T-helper 2 cell treated with Interferon-gamma antibody and Interleukin-4, amounts not matched to agents 5 μg/mL and 100 μg/mL, for 36 hours (primary cell): ENCODE results near the gene RAP2B.
A peak's percentile ranks its signal among the peaks of the same experiment; 100 is the strongest.
"Not testable (repeated sequence)": the region's sequence is repeated elsewhere in the genome, so short reads cannot be mapped to it uniquely, and the experiment has no call there.

Experiments
- DNase-seq: peaks from one replicate; pipeline ENCODE4 v3.0.0; 2021; ENCODE audit warnings: low spot score
- H3K27ac Mint-ChIP-seq: one replicate; pipeline ENCODE4 v1.8.0; 2021; ENCODE audit warnings: mild to moderate bottlenecking, mixed read lengths
- H3K27me3 Mint-ChIP-seq: one replicate; pipeline ENCODE4 v1.8.0; 2021; ENCODE audit warnings: low read depth, mixed read lengths
- H3K36me3 Mint-ChIP-seq: one replicate; pipeline ENCODE4 v1.8.0; 2021; ENCODE audit warnings: low read depth, mixed read lengths
- H3K4me1 Mint-ChIP-seq: one replicate; pipeline ENCODE4 v1.8.0; 2021; ENCODE audit warnings: low read depth, mixed read lengths
- H3K4me3 Mint-ChIP-seq: one replicate; pipeline ENCODE4 v1.8.0; 2022; ENCODE audit warnings: mild to moderate bottlenecking, moderate library complexity, mixed read lengths
- H3K9me3 Mint-ChIP-seq: one replicate; pipeline ENCODE4 v1.8.0; 2021; ENCODE audit warnings: mixed read lengths

The RAP2B gene

DNA sequence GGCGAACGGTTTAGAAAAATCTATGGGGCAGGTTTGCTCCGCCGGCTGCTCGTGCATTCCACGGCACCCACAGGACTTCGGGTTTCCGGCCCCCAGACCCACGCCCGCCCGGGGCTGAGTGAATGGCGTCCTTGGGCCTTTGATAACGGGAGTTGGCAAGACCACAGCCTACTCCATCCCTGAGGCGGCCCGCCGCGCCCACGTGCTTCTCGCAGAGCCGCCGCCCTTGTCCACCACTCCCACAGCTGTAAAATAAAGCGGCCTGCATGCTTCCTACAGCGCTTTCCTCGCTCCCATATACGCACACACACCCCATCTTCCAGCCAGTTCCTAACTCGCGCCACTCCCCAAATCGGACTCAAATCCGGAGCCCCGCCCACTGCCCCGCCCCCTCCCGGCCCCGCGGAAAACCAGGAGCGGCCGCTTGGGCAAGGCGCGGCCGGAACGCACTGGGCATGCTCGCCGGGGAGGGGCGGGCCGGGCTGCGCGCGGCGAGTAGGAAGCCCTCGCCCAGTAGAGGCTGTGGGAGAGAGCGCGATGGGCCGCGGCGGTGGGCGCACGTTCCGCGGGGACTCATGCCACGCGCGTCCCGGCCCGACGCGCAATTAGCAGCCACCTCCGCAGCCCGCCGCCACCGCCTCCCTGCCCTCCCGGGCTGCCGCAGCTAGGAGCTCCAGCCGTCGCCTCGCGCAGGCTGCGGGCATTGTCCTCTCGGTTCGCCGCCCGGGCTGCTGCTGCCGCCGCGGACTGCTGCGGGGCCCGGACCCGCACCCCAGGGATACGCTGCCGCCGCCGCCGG lies at the start of gene RAP2B:
Gene RAP2B, plus strand, starts transcription at position 513 of the 799 bp plus-strand sequence. CDS start 468 bp downstream, outside the sequence.
- peak; percentile 92 for DNase-seq
- H3K27me3 Mint-ChIP-seq: no peaks in the 10 kb centered on the region
- H3K36me3 Mint-ChIP-seq: peaks cover 40% of the 10 kb centered on the region
- peaks cover 36% of the 10 kb centered on the region for H3K4me1 Mint-ChIP-seq
- no peaks in the 10 kb centered on the region for H3K9me3 Mint-ChIP-seq
- peak within 1 kb of the TSS; percentile 94 for H3K4me3 Mint-ChIP-seq
- peak within 1 kb of the TSS; percentile 98 for H3K27ac Mint-ChIP-seq

DNA sequence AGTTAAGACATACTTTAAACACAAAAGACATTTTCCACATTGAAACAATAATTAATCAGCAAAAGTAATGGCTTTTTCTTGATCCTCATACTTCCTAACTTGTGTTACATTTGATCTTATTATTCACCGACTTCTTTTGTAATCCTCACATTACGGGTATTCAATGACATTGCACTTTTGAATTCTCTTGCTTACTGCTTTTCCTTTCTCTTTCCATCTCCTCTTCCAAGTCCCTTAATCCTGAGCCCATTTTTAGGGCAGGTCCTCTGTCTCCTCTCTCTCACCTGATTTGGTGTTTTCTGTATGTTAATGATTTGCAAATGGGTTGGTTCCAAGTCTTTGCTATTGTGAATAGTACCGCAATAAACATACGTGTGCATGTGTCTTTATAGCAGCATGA lies 48.5 kb upstream of the RAP2B start:
- Mint-ChIP-seq H3K4me1 (no peaks in the 10 kb centered on the region), H3K27ac (no peak overlapping the region), H3K36me3 (no peaks in the 10 kb centered on the region), H3K9me3 (no peaks in the 10 kb centered on the region), H3K4me3 (no peak overlapping the region), H3K27me3 (peaks cover 2% of the 10 kb centered on the region)
- DNase-seq: no peak

DNA sequence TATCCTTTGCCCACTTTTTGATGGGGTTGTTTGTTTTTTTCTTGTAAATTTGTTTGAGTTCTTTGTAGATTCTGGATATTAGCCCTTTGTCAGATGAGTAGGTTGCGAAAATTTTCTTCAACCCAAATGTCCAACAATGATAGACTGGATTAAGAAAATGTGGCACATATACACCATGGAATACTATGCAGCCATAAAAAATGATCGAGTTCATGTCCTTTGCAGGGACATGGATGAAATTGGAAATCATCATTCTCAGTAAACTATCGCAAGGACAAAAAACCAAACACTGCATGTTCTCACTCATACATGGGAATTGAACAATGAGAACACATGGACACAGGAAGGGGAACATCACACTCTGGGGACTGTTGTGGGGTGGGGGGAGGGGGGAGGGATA lies 47.8 kb upstream of the RAP2B start:
- H3K4me3 Mint-ChIP-seq, DNase-seq, H3K27me3 Mint-ChIP-seq, H3K36me3 Mint-ChIP-seq, H3K27ac Mint-ChIP-seq, H3K4me1 Mint-ChIP-seq, H3K9me3 Mint-ChIP-seq: not testable (repeated sequence)

DNA sequence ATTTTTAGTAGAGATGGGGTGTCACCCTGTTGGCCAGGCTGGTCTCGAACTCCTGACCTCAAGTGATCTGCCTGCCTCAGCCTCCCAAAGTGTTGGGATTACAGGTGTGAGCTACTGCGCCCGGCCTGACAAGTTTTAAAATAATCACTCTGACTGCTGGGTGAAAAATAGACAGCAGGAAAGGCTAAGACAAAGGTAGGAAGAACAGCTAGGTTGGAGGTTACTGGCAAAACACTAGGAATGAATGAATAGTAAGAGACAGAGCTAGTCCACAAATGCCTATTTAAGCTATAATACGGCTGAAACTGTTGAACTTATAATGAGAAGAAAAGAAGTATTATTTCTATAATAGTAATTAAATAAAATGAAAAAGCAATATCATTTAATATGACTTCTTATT lies 46.7 kb upstream of the RAP2B start:
- Mint-ChIP-seq H3K9me3 (no peaks in the 10 kb centered on the region), H3K4me3 (no peak overlapping the region), H3K36me3 (no peaks in the 10 kb centered on the region), H3K27ac (no peak overlapping the region), H3K4me1 (no peaks in the 10 kb centered on the region), H3K27me3 (peaks cover 2% of the 10 kb centered on the region)
- no peak for DNase-seq

DNA sequence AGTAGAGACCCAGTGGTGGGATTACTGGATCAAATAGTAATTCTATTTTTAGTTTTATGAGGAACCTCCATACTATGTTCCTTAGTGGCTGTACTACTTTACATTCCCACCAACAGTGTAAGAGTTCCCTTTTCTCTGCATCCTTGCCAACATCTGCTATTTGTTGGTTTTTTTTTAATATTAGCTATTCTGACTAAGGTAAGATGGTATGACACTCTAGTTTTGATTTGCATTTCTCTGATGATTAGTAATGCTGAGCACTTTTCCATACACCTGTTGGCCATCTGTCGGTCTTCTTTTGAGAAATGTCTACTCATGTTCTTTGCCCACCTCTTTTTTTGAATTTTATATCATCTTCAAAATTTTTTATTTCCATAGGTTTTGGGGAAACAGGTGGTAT lies 34.2 kb upstream of the RAP2B start:
- no peak for DNase-seq
- no peak overlapping the region for H3K4me3 Mint-ChIP-seq
- H3K27me3 Mint-ChIP-seq: peaks cover 5% of the 10 kb centered on the region
- no peaks in the 10 kb centered on the region for H3K36me3 Mint-ChIP-seq
- no peak overlapping the region for H3K27ac Mint-ChIP-seq
- no peaks in the 10 kb centered on the region for H3K9me3 Mint-ChIP-seq
- H3K4me1 Mint-ChIP-seq: peaks cover 5% of the 10 kb centered on the region

DNA sequence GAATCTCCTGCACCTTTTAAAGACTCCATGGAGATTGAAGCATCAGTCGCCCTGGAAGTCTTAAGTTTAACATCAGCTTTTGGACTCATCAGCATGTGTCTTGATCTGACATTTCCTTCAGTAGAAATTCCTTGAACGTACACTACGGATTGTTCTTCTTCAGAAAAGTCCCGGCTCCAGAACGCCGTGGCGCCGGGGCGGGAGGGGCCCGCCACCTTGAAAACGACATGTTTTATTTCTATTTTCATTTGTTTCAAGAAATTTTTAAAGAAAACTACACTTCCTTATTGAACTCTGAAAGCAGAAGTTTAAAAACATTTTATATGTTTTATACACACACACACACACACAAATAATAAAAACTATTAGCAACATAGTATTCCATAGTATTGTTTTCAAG lies 32.6 kb upstream of the RAP2B start:
- Mint-ChIP-seq H3K27ac (no peak overlapping the region), H3K9me3 (no peaks in the 10 kb centered on the region), H3K36me3 (no peaks in the 10 kb centered on the region), H3K4me1 (peaks cover 5% of the 10 kb centered on the region), H3K4me3 (no peak overlapping the region), H3K27me3 (peaks cover 5% of the 10 kb centered on the region)
- DNase-seq: no peak

DNA sequence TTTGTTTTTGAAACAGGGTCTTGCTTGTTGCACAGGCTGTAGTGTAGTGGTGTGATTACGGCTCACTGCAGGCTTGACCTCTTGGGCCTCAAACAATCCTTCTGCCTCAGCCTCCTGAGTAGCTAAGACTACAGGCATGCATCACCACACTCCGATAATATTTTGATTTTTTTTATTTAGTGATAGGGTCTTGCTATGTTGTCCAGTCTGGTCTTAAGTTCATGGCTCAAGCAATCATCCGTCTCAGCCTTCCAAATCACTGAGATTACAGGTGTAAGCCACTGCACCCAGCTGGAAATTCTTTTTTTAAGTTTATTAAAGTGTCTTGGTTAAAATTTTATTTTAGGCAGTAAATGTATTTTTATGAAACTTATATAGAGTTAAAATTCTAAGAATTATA lies 32.2 kb upstream of the RAP2B start:
- Mint-ChIP-seq H3K4me3 (no peak overlapping the region), H3K9me3 (no peaks in the 10 kb centered on the region), H3K36me3 (no peaks in the 10 kb centered on the region), H3K27ac (no peak overlapping the region), H3K27me3 (peaks cover 5% of the 10 kb centered on the region), H3K4me1 (peaks cover 5% of the 10 kb centered on the region)
- no peak for DNase-seq

DNA sequence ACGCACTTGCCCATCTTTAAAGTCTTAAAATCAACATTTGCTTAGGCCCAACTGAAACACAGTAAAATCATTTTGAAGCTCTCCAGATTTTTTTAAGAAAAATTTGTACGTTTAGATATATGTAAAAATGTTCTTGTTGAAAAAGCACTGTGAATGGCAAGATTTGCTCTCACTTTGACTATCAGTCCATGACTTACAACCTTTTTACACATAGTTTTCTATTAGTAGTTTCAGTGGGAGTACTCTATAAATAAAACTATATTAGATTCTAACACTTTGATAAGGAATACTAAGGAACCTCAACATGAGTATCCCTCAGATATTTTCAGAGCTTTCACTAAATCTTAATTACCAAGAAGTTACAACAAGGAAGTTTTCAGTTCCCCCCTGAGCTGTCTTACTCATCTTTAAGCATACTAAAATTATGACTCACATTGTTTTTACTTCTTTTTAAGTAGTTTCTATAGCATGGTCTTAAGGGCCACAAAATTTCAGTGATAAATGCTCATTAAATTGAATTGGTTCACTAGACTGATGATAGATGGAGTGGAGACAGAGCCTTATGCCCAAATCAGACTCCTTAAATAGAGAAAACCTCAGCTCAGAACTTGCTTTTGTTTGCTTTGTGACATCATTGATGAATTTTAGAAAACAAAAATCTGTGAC lies 31.6 kb upstream of the RAP2B start:
- H3K4me1 Mint-ChIP-seq: peaks cover 5% of the 10 kb centered on the region
- no peak overlapping the region for H3K27ac Mint-ChIP-seq
- no peak overlapping the region for H3K4me3 Mint-ChIP-seq
- H3K27me3 Mint-ChIP-seq: peaks cover 5% of the 10 kb centered on the region
- H3K9me3 Mint-ChIP-seq: no peaks in the 10 kb centered on the region
- DNase-seq: no peak
- no peaks in the 10 kb centered on the region for H3K36me3 Mint-ChIP-seq

DNA sequence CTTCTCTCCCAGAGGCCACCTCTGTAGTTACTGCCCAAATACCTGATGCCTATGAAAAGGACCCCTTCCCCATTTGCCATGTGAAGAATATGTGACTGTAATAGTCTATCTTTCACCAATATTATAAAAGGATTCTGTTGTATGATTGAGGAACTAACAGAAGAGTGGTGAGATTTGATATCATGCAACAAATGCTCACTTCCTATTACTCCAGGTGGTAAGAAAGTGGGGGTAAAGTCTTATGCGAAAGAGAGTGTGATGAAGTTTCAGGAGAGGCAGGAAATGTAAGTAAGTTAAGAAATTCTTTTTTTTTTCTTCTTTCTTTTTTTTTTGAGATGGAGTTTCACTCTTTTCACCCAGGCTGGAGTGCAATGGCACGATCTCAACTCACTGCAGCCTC lies 24.4 kb upstream of the RAP2B start:
- no peak overlapping the region for H3K4me3 Mint-ChIP-seq
- no peak overlapping the region for H3K27ac Mint-ChIP-seq
- no peak for DNase-seq
- peaks cover 21% of the 10 kb centered on the region for H3K4me1 Mint-ChIP-seq
- H3K27me3 Mint-ChIP-seq: no peaks in the 10 kb centered on the region
- H3K9me3 Mint-ChIP-seq: no peaks in the 10 kb centered on the region
- no peaks in the 10 kb centered on the region for H3K36me3 Mint-ChIP-seq

DNA sequence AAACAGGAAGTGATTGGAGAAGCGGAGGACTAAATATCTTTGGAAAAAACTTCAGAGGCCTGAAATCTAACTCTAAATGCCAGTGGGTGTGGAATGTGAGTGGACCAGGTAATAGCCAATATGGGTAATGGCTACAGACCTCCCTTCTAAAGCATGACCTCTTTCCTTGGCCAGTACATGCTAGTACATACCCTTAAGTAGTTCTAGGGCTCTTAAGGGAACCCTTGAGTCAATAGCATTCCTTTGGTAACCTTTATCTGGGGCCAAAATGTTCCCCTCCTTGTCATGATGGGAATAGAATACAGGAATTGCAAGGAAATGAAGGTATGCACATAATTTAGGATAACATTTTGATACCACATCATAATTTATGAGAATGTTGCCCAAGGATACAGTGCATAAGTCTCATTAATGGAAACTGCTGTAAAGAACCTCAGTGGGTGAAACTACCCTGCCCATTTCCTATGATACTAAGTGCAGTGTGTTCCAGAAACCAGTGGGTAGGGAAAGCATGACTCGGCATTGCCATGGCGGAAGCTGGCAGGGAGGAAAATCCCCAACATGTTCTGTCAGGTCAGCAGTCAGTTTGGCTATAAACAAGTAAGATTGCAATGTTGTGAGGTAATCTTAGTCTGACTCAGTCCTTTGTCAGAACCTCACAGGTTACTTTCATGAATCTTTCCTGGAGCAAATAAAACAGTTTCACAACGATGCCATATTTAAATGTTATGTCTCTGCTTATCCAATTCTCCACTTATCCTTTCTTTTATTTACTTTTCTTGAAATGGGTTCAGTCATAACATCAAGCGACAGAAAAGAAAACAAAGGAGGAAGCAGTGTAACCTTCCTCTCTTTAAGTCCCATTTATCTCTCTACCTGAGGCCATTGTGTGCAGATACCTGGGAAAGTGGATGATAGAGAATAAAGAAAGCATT lies 23.5 kb upstream of the RAP2B start:
- Mint-ChIP-seq H3K4me3 (no peak overlapping the region), H3K27ac (no peak overlapping the region), H3K27me3 (no peaks in the 10 kb centered on the region)

DNA sequence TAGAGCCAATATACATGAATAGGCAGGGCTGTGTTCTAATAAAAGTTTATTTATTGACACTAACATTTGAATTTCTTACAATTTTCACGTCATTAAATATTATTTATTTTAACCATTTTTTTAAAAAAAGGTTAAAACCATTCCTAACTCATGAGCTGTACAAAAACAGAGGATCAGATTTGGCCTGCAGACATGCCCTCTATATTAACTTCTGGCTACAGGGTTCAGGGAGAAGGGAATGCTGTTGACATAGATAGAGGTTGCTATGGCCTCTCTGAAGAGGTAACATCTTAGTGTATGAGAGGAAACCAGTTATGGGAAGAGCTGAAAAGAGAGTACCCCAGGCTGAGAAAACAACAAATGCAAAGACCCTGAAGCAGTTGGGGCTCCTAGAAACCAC lies 19.1 kb upstream of the RAP2B start:
- no peaks in the 10 kb centered on the region for H3K9me3 Mint-ChIP-seq
- H3K27ac Mint-ChIP-seq: no peak overlapping the region
- DNase-seq: no peak
- no peaks in the 10 kb centered on the region for H3K27me3 Mint-ChIP-seq
- H3K4me3 Mint-ChIP-seq: no peak overlapping the region
- peaks cover 28% of the 10 kb centered on the region for H3K4me1 Mint-ChIP-seq
- no peaks in the 10 kb centered on the region for H3K36me3 Mint-ChIP-seq

More for the DNA sequence above, 23.5 kb upstream of the RAP2B start:
- peaks cover 21% of the 10 kb centered on the region for H3K4me1 Mint-ChIP-seq
- no peaks in the 10 kb centered on the region for H3K36me3 Mint-ChIP-seq
- no peaks in the 10 kb centered on the region for H3K9me3 Mint-ChIP-seq
- peak; percentile 80 for DNase-seq

DNA sequence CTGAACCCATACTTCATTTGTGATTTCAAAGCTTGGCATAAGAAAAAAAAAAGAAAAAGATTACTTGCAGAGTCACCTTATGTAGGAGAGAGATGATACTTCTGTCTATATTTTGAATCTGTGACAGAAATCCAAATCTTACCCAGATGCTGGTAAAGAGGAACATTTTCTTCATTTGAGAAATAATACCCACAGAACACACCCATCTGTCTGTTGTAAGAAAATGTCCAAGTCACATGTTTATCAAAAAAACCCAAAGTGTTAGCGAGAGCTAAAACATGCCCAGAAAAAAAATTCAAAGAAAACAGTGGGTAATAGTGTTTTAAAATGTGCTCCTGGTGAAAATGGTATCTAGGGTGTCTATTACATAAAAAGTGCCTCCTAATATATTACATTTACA lies 18.0 kb upstream of the RAP2B start:
- Mint-ChIP-seq H3K36me3 (no peaks in the 10 kb centered on the region), H3K4me3 (no peak overlapping the region), H3K4me1 (peaks cover 20% of the 10 kb centered on the region), H3K9me3 (peaks cover 4% of the 10 kb centered on the region), H3K27ac (no peak overlapping the region), H3K27me3 (no peaks in the 10 kb centered on the region)
- no peak for DNase-seq

DNA sequence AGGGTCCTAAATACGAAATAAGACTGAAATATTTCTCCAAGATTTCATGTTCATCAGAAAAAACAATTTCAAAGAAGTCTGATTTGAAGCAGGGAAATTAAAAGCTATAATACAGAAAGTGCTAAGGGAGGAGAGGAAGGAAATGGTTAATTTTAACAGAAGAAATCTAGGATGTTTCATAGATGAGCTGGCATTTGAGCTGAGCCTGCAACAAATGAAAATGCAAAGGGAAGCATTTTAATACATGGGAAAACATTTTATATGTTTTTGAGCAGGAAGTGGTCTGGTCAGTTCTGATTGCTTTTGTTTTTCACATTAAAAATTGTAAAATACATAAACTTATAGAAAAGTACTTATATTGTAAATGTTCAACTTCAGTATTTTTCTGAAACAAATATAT lies 17.2 kb upstream of the RAP2B start:
- Mint-ChIP-seq H3K27ac (no peak overlapping the region), H3K27me3 (no peaks in the 10 kb centered on the region), H3K4me3 (no peak overlapping the region), H3K4me1 (peaks cover 17% of the 10 kb centered on the region), H3K9me3 (peaks cover 4% of the 10 kb centered on the region), H3K36me3 (no peaks in the 10 kb centered on the region)
- DNase-seq: no peak

DNA sequence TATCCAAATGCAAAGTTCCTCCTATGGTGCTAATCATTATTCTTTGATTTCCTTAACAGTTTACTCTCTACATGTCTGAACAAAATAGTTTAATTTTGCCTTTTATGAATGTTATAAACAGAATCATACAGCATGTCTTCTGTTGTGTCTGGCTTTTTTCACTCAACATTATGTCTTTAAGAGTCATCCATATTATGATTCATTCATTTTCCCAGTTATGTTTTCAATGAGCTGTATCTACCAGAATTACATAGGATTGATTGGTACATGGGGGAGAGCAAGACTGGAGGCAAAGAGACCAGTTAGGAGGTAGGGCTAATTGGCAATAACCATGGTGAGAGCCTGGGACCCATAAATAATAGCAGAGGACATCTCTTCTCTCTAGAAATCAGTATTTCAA lies 16.6 kb upstream of the RAP2B start:
- no peak overlapping the region for H3K27ac Mint-ChIP-seq
- H3K27me3 Mint-ChIP-seq: no peaks in the 10 kb centered on the region
- H3K4me3 Mint-ChIP-seq: no peak overlapping the region
- no peaks in the 10 kb centered on the region for H3K36me3 Mint-ChIP-seq
- peaks cover 4% of the 10 kb centered on the region for H3K9me3 Mint-ChIP-seq
- no peak for DNase-seq
- H3K4me1 Mint-ChIP-seq: peaks cover 15% of the 10 kb centered on the region
